ENCODE measurements around the gene WASL.

The WASL gene

GRCh38 chr7:123680580-123680979 is 68.2 kb downstream of the WASL start:
- no peak for TF ChIP-seq CTCF (IDR thresholded peaks at IDR 0.05)

- no peak for TF ChIP-seq CTCF (IDR thresholded peaks at IDR 0.05)
Observed at GRCh38 chr7:123679614-123680013, 69.2 kb downstream of the WASL start.

GRCh38 chr7:123677061-123677715 is 71.6 kb downstream of the WASL start:
- TF ChIP-seq CTCF (IDR thresholded peaks at IDR 0.05), result no peak

- no peak for TF ChIP-seq CTCF (IDR thresholded peaks at IDR 0.05)
Observed at GRCh38 chr7:123675181-123675473, 73.7 kb downstream of the WASL start.

- TF ChIP-seq CTCF (IDR thresholded peaks at IDR 0.05), result no peak
Observed at GRCh38 chr7:123674399-123675180, 74.2 kb downstream of the WASL start.

GRCh38 chr7:123673752-123674398 is 74.9 kb downstream of the WASL start:
- no peak for TF ChIP-seq CTCF (IDR thresholded peaks at IDR 0.05)

- no peak for TF ChIP-seq CTCF (IDR thresholded peaks at IDR 0.05)
Observed at GRCh38 chr7:123673137-123673732, 75.6 kb downstream of the WASL start.

Data from LNCAP (cell line).